Suppressor macrophage treated with lipopolysaccharide for 4 hours (primary cell): ENCODE measurements around the gene CENPF.
A peak's percentile ranks its signal among the peaks of the same experiment; 100 is the strongest.
"Not testable (repeated sequence)": the region's sequence is repeated elsewhere in the genome, so short reads cannot be mapped to it uniquely, and the experiment has no call there.

Experiments used
- DNase-seq: peaks from one replicate; pipeline ENCODE4 v3.0.0-alpha.2; 2020

CENPF gene

DNA sequence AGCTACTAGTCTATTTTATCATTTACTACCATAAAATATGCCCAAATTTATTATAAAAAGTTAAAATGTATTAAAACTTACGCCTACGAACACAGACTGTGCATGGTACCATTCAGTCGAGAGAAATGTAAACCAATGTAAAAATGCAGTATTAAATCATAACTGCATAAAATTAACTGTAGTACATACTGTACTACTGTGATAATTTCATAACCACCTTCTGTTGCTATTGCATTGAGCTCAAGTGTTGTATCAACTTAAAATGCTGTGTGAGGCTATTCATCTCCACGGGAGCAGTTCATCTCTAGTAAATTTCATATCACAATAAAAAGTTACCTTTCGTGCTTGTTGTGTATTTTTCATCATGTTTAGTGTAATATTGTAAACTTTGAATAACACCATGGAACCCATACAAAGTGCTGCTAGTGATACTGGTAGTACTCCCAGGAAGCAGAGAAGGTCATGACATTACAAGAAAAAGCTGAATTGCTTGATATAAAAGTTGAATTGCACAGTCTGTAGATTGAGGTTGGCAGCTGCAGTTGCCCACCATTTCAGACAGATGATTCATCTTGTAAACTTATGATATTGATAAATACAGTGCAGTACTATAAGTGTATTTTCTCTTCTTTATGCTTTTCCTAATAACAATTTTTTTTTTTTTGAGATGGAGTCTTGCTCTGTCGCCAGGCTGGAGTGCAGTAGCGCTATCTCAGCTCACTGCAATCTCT, 19.0 kb upstream of the CENPF start:
- DNase-seq = no peak

DNA sequence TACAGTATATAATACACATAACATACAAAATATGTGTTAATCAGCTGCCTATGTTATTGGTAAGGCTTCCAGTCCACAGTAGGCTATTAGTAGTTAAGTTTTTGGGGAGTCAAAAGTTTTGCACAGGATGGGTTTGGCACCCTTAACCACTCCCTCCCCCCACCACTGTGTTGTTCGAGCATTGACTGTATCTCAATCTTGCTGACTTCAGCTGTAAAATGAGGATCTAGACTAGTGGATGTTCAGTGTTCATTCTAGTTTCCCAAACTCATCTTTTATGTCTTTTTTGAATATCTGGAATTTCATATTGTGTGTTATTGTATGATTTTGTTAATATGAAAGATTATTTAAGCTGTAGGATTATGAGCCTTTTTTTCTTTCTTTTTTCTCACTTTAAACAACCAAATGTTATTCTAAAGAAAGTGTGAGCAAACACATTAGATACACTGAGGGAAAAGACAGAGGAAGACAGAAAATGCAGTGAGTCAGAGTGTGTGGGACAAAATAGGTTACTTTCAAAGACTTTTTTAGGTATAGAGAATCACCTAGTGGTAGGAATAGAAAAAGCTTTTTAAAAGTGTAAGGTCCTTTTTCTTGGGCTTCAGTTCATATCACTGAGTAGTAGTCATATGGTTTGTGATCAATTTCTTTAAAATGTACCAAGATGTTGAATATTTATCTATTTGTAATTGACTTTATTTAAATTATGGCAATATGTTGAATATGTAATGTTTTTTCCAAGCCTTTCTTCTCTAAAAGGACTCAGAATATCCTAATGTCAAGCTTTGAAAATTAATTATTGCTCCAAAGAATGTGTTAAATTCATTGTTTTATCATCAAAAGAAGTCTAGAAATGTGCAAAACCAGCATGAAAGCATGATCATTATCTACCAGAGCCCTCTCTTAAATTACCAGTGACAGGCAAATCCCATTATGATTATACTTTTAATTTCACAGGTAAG, 17.9 kb upstream of the CENPF start:
- DNase-seq = peak; percentile 12

- no peak for DNase-seq
These were observed 16.4 kb upstream of the CENPF start for GRCh38 chr1:214586621-214587020.

- no peak for DNase-seq
These were observed 15.8 kb upstream of the CENPF start for GRCh38 chr1:214587165-214587564.

- DNase-seq = no peak
These were observed 13.9 kb upstream of the CENPF start for GRCh38 chr1:214588963-214589597.

- no peak for DNase-seq
These were observed 12.3 kb upstream of the CENPF start for GRCh38 chr1:214590696-214591095.

- DNase-seq = not testable (repeated sequence)
These were observed 11.1 kb upstream of the CENPF start for GRCh38 chr1:214591918-214592317.

GRCh38 chr1:214593158-214593557, 9.8 kb upstream of the CENPF start:
- DNase-seq = no peak

- DNase-seq = no peak
These were observed 841 bp downstream of the CENPF start for GRCh38 chr1:214603819-214604252.

- no peak for DNase-seq
These were observed 1.5 kb downstream of the CENPF start for GRCh38 chr1:214604523-214604922.

- not testable (repeated sequence) for DNase-seq
These were observed 2.5 kb downstream of the CENPF start for GRCh38 chr1:214605484-214605883.

DNA sequence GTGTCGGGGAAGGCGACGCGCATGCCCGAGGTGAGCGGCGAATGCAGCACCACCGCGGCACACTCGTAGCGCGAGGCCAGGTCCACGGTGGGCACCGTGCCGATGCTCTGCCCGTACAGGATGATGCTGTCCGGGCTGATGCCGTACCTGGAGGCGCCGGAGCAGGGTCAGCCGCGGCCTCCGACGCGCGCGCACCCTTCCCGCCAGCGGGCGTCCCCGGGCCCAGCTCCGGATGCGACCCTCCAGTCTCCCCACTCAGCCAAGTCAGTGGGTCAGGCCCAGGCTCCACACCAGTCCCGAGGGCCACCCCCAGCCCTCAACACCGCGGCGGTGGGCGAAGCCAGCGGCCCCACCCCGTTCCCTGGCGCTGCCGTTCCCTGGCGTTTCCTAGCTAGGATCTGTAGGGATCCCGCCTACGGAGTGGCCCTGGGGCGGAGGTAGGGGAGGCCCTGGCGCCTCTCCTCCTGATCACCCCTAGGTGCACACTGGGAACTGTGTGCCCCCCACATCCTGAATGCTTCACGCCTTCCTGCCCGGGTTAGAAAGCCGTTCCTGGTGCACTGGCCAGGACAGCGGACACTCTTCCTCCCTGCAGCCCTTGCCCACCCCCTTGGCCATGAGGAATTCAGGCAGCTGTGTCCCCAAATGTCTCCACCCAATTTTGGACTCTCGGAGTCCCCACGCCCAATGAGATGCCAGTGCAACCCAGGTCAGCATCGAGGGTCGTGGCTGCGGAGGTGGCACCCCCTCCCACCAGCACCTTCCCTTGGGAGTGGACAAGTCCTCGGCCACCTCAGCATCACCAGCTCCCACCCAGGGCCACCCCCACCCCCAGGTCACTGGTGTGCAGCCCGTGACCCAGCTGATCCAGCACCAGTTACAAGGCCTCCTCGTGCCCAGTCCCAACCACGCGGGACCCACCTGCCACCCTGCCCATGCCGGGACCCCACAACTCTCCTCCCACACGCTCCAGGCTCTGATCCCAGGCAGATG, 3.2 kb downstream of the CENPF start:
- DNase-seq = not testable (repeated sequence)

GRCh38 chr1:214607492-214608215, 4.7 kb downstream of the CENPF start:
- DNase-seq = not testable (repeated sequence)

- not testable (repeated sequence) for DNase-seq
These were observed 5.3 kb downstream of the CENPF start for GRCh38 chr1:214608216-214608783.

DNA sequence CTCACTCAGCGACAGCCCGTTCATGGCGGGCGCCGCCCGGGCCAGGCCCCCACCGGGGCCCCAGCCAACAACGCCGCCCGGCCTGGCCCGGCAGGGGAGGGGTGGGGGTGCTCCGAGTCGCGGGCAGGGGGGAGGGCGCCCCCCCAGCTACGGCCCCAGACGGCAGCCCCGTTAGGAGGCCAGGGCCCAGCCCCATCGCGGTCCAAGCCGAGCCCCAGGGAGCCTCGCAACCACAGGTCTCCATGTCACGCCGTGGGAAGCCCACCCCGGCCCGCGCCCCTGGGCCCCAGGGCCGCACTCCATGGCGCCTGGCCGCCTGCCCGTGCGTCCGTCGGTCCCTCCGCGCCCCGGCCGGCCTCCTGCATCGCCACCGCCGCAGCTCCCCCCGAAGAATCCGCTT, 5.8 kb downstream of the CENPF start:
- not testable (repeated sequence) for DNase-seq

DNA sequence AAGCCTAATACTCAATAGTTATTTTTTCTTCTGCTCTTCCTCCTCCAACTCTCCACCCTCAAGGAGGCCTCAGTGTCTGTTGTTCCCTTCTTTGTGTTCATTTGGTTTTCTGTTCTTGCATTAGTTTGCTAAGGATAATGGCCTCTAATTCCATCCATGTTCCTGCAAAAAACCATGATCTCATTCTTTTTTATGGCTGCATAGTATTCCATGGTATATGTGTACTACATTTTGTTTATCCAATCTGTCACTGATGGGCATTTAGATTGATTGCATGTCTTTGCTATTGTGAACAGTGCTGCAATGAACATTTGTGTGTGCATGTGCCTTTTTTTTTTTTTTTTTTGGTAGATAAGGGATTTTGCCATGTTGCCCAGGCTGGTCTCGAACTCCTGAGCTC, 6.7 kb downstream of the CENPF start:
- no peak for DNase-seq

- not testable (repeated sequence) for DNase-seq
These were observed 7.1 kb downstream of the CENPF start for GRCh38 chr1:214610136-214610535.

GRCh38 chr1:214615109-214615508, 12.1 kb downstream of the CENPF start:
- no peak for DNase-seq

DNA sequence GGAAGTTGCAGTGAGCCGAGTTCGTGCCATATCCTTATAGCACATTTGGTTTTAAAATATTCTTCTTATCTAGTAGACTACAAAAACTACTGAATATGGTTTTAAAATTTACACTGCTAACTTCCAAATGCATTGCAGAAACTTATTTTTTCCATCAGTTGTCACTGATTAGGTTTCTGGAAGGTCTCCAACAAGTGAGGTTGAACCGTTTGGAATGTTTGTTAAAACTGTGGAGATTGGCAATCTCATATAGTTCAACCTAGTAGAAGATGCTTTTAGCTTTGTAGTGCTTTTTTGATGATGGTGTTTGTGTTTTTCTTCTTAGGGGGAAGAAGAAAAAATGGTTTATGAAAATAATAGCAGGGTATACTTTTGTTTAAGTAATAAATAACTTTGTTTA, 12.9 kb downstream of the CENPF start:
- DNase-seq = no peak

- DNase-seq = no peak
These were observed 14.3 kb downstream of the CENPF start for GRCh38 chr1:214617246-214617645.

GRCh38 chr1:214617843-214618242, 14.8 kb downstream of the CENPF start:
- DNase-seq = no peak
